Brain pericyte (primary cell): ENCODE data around the gene ANP32B.
"Not testable (repeated sequence)": the region's sequence is repeated elsewhere in the genome, so short reads cannot be mapped to it uniquely, and the experiment has no call there.

Experiments
- DNase-seq: peaks from one replicate; pipeline ENCODE4 v3.0.0-alpha.2; 2012; ENCODE audit warnings: low read depth, low spot score

The ANP32B gene

DNA sequence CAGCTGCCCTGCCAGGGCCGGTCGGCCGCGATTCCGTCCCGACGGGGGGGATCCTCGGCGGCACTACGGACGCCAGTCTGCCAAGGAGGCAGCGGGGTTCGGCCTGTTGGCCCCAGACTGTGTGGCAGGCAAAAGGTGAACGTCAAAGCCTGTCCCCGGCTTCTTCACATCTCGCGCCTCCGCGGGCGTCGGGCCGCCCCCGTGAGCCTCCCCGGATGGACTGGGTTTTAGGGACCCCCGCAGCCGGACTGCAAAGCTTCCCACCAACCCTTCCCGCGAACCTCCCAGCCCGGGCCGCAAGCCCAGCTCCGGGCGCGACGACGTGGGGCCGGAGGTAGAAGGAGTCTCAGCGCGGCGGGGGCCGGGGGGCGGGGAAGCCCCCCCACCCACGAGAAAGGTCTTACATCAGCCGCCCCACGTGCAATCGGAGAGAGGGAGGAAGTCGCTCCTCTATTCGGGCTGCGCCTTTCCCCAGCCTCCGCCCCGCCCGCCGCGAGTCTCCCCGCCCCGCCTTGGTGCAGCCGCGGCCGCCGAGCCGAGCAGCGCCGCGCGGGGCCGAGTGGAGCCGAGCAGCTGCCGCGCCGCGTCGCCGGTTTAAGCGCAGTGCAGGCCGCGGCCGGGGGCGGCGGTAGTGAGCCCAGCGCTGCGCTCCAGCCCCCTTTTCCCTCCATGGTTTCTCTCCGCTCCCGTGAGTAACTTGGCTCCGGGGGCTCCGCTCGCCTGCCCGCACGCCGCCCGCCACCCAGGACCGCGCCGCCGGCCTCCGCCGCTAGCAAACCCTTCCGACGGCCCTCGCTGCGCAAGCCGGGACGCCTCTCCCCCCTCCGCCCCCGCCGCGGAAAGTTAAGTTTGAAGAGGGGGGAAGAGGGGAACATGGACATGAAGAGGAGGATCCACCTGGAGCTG lies at the start of gene ANP32B:
TSS of gene ANP32B (plus strand) at position 659 of the 906 bp plus-strand sequence. CDS start at position 874, 215 bp downstream.
- peak; percentile 50 for DNase-seq

DNA sequence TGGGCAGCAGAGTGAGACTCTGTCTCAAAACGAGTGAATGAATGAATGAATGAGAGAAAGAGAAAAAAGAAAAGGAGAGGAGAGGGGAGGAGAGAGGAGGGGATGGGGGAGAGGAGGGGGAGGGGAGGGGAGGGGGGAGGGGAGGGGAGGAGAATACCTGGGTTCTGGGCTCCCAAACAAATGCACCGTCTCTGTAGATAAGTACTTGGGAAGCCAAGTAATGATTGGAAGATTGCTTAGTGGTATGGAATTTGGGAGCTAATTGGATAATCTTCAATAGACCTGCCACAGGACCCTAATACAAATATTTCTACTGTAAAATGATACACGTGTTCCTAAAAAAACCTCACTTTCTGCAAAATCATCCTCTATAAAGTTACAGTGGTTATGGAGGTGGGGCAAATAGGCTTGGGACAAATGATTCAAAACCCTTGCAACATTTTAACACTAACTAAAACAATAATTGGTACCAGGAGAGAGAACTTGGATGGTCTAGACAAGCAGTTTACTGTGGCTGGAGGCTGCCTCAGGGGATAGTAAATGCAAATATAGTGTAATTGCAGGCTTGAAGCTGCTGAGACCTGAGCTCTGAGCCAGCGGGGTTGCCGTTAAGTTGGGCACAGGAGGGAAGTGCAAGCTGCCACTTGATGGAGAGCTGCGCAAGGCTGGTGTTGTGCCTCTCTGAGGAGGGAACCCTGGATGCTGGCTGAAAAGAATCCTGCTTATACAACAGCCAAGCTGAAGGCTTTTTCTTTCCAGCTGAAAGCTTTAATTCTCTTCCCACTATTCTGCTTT lies 48.6 kb upstream of the ANP32B start:
- DNase-seq, result no peak

DNA sequence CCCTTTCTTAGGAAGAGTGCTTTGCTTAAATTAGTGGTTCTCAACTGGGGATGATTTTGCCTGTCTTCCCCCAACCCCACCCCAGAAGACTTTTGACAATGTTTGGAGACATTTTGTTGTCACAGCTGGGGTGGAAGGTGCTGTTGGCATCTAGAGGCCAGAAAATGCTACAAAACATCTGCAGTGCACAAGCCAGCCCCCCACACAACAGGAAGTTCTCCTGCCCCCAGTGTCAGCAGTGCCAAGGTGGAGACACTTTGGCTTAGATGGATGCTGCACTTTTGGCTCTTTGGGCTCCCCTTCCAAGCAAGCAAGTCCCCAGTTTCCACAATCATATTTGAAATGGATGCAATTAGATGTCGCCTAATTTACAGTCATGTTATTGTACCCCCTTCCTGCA lies 47.9 kb upstream of the ANP32B start:
- DNase-seq, result no peak

DNA sequence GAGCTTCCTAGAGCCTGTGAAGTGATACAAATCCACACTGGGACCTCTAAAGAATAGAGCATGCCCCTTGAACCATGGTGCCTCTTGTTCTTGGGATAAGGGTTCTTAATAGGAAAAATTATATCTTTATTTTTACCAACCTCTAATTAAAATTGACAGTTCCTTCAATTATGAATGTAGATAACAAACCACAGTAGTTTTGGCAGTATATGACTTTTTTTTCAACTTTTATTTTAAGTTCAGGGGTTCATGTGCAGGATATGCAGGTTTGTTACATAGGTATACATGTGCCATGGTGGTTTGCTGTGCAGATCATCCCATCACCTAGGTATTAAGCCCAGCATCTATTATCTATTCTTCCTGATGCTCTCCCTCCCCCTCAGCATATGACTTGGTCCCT lies 46.1 kb upstream of the ANP32B start:
- no peak for DNase-seq

DNA sequence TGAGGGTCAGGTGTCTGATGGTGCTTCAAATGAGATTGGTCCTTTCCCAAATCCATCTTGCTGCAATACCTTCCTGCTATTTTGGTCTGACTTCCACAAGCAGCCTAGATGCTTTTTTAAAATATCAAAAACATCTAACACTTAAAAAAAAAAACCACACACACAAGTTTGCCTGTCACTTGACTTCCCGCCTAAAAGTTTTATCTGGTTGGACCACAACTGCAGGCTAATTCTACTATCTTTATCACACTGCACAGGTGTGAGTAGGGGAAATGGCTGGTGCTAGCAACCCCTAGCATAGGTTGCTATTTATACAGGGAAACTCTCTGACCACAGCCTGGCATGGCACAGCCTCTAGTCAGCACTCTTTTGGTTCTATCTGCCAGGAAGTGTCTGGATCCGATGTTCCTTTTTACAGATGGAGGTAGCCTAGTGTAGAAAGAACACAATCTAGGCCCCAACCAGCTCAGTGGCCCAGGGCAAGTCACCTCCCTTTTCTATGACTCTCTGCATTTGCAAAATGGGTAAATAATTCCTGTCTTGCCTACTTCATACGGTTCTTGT lies 45.0 kb upstream of the ANP32B start, which contains the start of gene HEMGN:
TSS of gene HEMGN (minus strand) at position 92 of the 564 bp plus-strand sequence. CDS start at position 56, 36 bp downstream.
- DNase-seq, result no peak

DNA sequence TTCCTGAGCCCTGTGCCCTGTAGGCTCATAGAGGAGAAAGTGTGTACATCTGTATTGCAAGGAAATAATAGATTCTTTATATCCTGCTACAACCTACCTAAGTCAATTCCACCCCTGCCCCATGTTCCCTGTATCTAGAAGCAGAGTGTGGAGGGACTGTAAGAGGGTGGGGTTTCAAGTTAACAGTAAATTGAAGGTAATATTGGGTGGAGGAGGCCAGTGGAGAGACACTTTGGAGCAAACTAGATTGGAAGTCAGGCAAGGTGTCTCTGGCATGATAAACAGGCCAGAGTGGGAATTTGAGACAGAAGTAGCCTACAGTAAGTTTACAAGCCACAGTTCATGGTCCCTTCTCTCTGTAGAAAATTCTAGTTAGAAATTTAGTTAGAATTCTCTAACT lies 42.9 kb upstream of the ANP32B start:
- no peak for DNase-seq

DNA sequence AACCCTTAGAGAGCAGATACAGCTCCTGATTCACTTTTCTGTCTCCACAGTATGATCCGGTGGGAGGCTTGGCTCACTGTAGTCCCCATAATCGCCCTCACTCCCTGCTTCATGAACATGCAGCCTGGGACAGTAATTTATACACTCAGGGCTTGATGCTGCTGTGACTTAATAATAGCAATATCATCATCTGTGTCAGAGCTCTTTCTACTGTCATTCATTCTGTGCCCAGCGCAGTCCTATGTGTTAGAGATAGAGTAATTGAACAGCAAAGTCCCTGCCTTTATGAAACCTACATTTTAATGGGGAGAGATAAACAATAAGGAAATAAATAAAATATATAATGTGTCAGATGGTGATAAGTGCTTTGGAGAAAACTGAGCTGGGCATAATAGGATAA lies 42.4 kb upstream of the ANP32B start:
- no peak for DNase-seq

DNA sequence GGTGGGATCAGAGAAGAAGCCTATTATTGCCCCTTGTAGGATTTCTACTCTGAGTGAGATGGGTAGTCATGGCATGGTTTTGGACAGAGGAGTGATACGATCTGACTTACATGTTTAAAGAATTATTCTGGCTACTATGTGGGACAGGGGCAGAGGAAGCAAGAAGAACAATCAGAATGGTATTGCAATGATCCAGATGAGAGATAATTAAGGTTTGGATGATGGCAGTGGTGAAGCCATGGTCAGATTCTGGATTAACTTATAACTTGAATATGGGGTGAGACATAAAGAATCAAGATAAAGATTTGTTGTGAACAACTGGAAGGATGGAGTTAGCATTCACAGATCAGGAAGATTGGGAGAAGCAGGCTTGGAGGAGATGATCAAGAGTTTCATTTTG lies 41.8 kb upstream of the ANP32B start:
- DNase-seq, result no peak

DNA sequence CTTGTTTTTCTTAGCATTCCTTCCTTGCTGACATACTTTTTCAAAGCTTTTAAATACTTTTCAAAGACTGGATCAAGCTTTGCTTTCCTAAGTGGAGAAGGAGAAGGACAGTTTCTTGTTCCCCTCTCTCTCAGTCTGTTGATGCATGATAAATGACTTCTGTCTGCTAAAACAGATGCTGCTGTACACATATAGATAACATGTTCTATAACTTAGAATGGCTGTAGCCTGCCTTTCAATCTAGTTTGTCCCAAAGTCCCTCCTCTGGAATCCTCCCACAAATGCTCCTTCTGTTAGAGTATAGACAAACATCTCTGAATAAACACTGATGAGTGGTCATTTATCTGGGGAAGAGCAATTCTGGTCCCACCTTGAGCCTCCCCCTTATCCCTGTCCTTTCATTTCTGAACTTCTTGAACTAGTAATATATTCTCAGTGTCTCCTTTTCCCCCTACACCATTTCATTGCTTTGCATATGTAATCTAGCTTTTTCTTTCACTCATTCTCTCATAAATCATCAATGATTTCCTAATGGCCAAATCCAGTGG lies 39.8 kb upstream of the ANP32B start:
- no peak for DNase-seq

DNA sequence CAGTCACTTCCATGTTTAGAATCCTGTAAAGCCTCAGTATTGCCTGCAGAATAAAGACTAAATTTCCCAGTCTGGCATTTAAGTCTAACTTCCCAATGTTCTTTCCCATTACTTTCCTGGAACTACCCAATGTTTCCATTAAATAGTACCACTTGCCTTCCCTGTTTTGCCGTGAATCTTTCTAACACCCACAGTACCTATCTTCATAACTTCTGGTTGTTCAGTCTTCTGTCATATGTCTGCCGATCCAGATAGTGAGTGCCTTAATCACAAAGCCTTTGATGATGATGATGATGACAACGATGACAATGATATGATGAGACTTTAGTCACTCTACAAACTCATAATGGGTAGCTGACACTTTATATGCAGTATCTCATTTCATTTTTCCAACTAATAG lies 38.5 kb upstream of the ANP32B start:
- DNase-seq, result no peak

DNA sequence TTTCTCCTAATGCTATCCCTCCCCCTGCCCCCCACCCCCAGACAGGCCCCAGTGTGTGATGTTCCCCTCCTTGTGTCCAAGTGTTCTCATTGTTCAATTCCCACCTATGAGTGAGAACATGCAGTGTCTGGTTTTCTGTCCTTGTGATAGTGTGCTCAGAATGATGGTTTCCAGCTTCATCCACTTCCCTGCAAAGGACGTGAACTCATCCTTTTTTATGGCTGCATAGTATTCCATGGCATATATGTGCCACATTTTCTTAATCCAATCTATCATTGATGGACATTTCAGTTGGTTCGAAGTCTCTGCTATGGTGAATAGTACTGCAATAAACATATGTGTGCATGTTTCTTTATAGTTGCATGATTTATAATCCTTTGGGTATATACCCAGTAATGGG lies 37.7 kb upstream of the ANP32B start:
- not testable (repeated sequence) for DNase-seq

DNA sequence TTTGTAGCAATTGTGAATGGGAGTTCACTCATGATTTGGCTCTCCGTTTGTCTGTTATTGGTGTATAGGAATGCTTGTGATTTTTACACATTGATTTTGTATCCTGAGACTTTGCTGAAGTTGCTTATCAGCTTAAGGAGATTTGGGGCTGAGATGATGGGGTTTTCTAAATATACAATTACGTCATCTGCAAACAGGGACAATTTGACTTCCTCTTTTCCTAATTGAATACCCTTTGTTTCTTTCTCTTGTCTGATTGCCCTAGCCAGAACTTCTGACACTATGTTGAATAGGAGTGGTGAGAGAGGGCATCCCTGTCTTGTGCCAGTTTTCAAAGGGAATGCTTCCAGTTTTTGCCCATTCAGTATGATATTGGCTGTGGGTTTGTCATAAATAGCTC lies 36.0 kb upstream of the ANP32B start:
- DNase-seq, result not testable (repeated sequence)

DNA sequence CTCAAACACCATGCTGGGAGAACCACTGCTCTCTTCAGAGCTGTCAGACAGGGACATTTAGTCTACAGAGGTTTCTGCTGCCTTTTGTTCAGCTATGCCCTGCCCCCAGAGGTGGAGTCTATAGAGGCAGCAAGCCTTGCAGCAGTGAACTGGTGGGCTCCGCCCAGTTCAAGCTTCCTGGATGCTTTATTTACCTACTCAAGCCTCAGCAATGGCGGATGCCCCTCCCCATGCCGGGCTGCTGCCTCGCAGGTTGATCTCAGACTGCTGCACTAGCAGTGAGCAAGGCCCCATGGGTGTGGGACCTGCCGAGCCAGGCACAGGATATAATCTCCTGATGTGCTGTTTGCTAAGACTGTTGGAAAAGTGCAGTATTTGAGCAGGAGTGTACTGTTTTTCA lies 32.3 kb upstream of the ANP32B start:
- not testable (repeated sequence) for DNase-seq

DNA sequence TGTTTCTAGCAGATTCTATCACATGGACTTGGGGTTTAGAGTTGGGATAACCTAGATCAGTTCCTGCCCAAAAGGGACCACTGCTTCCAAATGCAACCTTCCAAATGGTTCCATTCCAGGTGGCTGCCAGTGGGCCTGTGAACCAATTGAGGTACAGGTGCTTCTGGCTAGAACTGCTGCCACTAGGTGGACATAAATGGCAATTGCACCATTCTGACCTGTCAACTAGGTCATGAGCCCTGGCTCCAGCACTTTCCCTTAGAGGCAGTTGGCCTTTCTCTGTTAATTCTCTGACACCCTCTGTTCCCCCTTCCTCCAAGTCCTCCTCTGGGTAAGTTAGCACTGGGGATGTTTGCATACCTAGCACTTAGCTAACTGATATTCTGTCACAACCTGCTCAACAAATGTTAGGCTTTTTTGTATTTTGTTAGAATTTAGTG lies 28.6 kb upstream of the ANP32B start:
- no peak for DNase-seq

DNA sequence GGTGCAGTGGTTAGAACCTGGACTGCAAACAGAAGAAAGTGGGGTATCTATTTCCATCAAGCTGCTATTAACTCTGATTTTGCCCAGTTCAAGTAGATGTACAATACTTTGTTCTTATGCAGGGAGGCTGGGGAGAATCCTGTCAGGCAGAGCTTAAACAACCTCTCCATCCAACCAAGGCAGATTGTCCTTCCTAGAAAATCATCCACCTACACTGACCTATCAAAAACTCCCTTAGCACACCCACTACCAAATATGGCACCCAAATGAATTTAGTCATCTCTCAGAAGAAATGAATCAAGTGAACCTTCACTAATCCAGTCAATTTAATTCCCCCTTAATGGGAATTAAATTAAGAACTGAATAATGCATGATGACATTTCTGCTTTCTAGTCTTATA lies 26.8 kb upstream of the ANP32B start:
- DNase-seq, result no peak

DNA sequence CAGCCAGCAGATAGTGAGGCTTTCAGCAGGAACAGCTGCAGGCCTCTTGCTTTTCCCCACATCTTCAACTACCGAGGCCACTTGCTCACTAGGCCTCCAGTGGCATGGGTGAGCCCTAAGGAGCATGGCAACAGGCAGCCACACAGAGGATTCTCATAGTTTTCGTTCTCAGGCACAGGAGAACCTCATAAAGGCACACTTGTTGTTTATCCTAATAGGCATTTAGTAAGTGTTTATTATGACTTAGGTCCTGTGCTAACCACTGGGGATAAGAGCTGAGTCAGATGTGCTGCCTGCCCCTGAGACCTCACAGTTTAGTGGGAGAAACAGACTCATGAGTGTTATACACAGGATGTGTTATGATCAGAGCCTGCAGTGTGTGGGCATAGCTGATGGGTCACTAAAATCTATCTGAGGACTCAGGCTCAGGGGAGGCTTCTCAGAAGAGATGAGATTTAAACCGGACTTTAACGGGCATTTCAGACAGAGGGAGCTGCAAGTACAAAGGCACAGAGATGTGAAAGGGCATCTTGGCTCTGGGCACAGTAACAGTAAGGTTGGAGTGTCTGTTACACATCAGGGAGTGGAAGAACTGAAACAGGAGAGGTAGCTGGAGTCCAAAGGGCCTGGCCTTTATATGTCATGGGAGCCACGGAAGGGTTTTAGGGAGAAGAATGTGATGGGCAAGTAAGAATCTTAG lies 24.2 kb upstream of the ANP32B start:
- DNase-seq, result no peak

DNA sequence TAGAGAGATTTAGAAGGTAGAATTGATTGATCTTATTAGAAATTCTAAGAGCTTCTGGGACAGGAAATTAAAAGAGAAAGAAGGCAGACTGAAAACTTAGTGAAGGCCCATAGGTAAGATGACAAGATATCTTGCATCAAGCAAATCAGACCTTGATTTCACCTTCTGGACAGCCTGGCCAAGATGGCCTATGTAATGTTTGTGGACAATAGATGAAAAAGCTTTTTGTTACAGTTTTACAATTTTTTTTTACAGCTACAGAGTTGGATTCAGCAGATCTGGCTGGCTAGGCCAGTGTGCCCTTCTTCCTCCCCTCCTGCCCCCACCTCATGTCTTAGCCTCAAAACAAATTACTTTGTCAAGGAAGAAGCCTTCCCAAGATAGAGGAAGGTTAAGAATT lies 23.6 kb upstream of the ANP32B start:
- no peak for DNase-seq

DNA sequence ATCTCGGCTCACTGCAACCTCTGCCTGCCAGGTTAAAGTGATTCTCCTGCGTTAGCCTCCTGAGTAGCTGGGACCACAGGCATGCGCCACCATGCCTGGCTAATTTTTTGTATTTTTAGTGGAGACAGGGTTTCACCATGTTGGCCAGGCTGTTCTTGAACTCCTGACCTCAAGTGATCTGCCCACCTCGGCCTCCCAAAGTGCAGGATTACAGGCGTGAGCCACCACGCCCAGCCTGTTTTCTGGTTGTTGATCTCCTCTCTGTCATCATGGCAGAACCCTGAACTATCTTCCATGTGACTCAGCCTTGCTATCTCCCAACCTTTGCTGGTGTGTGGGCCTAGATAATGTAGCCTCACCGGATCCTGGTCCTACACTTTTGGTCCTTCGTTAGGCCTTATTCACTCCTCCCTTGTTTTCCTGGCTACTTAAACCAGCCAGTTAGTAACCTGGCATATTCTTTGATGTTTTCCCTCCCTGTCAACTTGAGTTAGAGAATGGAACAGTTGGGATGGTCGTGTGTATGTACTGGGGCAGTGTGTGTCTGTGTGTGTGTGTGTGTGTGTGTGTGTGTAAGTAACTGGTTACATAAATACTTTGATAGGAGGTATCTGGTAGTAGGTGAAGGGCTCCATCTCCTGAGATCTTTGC lies 22.3 kb upstream of the ANP32B start:
- not testable (repeated sequence) for DNase-seq

DNA sequence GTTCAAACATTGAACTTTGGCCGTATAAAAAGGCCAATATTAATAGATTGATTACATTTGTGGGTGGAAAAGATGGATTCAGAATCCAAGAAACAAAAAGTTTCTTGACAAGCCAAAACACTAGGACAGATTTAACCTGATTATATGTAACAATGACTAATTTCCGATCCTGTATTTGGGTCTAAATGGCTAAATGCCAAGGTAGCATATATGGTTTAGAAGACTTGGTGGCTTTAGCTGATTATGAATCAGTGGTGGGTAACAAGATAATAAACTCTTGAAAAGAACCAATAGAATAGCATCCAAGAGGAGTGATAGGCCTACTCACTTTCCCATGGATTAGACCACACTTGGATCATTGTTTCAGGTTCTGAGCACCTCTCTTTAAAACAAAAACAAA lies 21.8 kb upstream of the ANP32B start:
- no peak for DNase-seq

DNA sequence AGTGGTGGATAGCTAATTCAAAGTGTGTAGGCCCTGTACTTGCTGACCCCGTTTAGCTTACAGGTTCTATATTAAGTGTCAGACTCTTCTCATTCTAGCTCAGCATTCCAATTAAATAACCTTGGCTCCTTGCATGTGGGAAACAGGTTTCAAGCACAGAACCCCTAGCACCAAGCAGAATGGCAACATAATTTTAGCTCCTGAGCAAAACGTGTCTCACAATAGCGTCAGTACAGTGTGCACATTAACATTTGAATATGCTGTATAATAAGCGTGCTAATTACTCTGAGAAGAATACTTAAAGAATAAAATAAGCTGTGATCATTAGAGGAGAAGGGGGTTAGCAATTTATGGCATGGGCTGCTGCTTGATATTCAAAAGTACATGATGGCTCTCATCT lies 21.0 kb upstream of the ANP32B start:
- DNase-seq, result no peak

DNA sequence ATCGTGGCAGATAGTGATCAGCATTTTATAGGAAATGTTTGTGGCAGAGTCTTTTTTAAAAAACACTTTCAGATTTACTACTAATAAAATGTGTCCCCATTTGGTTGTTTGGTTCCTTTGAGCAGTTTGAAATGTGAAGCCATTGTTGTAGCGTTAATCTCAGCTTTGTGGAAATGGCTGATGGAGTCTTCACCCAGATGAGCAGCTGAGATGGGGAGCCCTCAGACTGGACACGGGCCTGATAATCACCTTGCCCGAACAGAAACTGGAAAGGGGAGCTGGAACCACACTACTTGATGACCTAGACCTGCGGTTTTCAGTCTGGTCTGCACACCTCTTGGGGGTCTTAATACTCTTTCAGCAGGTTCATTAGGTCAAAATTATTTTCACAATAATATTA lies 20.6 kb upstream of the ANP32B start:
- no peak for DNase-seq
